ENCODE measurements around the gene KLHL2. TPM values are rescaled to one million over a fixed set of nuclear protein-coding genes. Genes with fewer than 3 reads are reported as not detected.

KLHL2 gene
- total and polyA plus RNA-seq, 2 experiments from 2014 or later, result 7.1 to 14.8 TPM

- peak overlapping the region; percentile 99 for H3K4me3 ChIP-seq
- peaks cover 39% of the 10 kb centered on the region for H3K4me1 ChIP-seq (ENCODE audit: insufficient read depth)
- H3K4me3 Mint-ChIP-seq, result peak overlapping the region; percentile 66; the same call in 2 of the 3 replicates
- H3K27ac Mint-ChIP-seq, result no peak overlapping the region
- H4K20me1 ChIP-seq (replicated peaks; ENCODE audit: insufficient read depth), result peaks cover 84% of the 10 kb centered on the region
- no peaks in the 10 kb centered on the region for H3K9me3 Mint-ChIP-seq
- no peak overlapping the region for H2AFZ ChIP-seq
- TF ChIP-seq EZH2phosphoT487 (IDR thresholded peaks at IDR 0.05; ENCODE audit: unreplicated experiment) (no peak), ZNF114 (CRISPR knock-in tag; IDR thresholded peaks at IDR 0.05) (no peak), STAT1 (IDR thresholded peaks at IDR 0.05; ENCODE audit: unreplicated experiment) (no peak), POLR2AphosphoS5 (IDR thresholded peaks at IDR 0.05; ENCODE audit: low read depth) (no peak), NANOG (IDR thresholded peaks at IDR 0.05; ENCODE audit: borderline replicate concordance) (no peak), JUNB (IDR thresholded peaks at IDR 0.05; ENCODE audit: unreplicated experiment) (no peak), ETS1 (IDR thresholded peaks at IDR 0.05) (no peak), REST (IDR thresholded peaks at IDR 0.05; ENCODE audit: unreplicated experiment) (no peak), ZNF331 (CRISPR knock-in tag; IDR thresholded peaks at IDR 0.05; ENCODE audit: low read depth) (no peak), CTCF (conservative IDR thresholded peaks at IDR 0.05; ENCODE audit: low read depth in 2 of 2) (no peak), EZH2 (IDR thresholded peaks at IDR 0.05; ENCODE audit: low read depth, unreplicated experiment) (no peak), ZNF462 (CRISPR knock-in tag; IDR thresholded peaks at IDR 0.05) (no peak)
- DNase-seq (ENCODE audit: low spot score), result peak; percentile 33
- H3K4me2 ChIP-seq, result peak overlapping the region; percentile 98
- no peaks in the 10 kb centered on the region; the same call in 1 of the 2 replicates for H3F3A ChIP-seq (replicated peaks; ENCODE audit: low read depth)
- no peaks in the 10 kb centered on the region for H3K9me2 ChIP-seq (ENCODE audit: insufficient read depth)
- H3K4me1 Mint-ChIP-seq, result peaks cover 37% of the 10 kb centered on the region
- H3K36me3 Mint-ChIP-seq (ENCODE audit: low read depth), result peaks cover 48% of the 10 kb centered on the region
- peaks cover 60% of the 10 kb centered on the region for H3K36me3 ChIP-seq (ENCODE audit: insufficient read depth)
- no peaks in the 10 kb centered on the region for H3K27me3 ChIP-seq (ENCODE audit: insufficient read depth)
- H3K27ac ChIP-seq (ENCODE audit: low read depth), result peak overlapping the region; percentile 17; the same call in 1 of the 2 replicates
- no peak for ATAC-seq
- peaks cover 2% of the 10 kb centered on the region for H3K27me3 Mint-ChIP-seq (ENCODE audit: insufficient read depth, low read depth, poor library complexity)
- peaks cover 93% of the 10 kb centered on the region for H3K79me2 ChIP-seq (replicated peaks; ENCODE audit: insufficient read depth)
These were observed 124.5 kb downstream of the KLHL2 start for GRCh38 chr4:165331823-165332222.

Measured in GM23338 (cell line).